Daoy (cell line): ENCODE results near the gene ASTN2. TPM values are rescaled to one million over a fixed set of nuclear protein-coding genes. Genes with fewer than 3 reads are reported as not detected.

Source experiments
- DNase-seq: peaks from one replicate; pipeline ENCODE4 v3.0.0-alpha.2; 2015; ENCODE audit warnings: low read depth
- total RNA-seq: library from RNA; depleted of rRNA; stranded (reverse); fragments of >200 nt; shearing (Covaris generic); gene quantifications from 2 replicates; pipeline ENCODE4 v1.2.3, GENCODE V29; 2014

The ASTN2 gene
- total RNA-seq, 1 experiment from 2014 or later: 5.7 TPM

- no peak for DNase-seq
Measured at GRCh38 chr9:116815835-116816234, 599.0 kb downstream of the ASTN2 start.

GRCh38 chr9:116813031-116813300 is 601.9 kb downstream of the ASTN2 start:
- DNase-seq: no peak

- peak; percentile 71 for DNase-seq
Measured at GRCh38 chr9:116812231-116813030, 602.4 kb downstream of the ASTN2 start.

- no peak for DNase-seq
Measured at GRCh38 chr9:116809656-116810055, 605.2 kb downstream of the ASTN2 start.

- peak; percentile 17 for DNase-seq
Measured at GRCh38 chr9:116806075-116806474, 608.8 kb downstream of the ASTN2 start.

GRCh38 chr9:116800885-116801284 is 614.0 kb downstream of the ASTN2 start:
- peak; percentile 5 for DNase-seq

- no peak for DNase-seq
Measured at GRCh38 chr9:116800074-116800473, 614.8 kb downstream of the ASTN2 start.

GRCh38 chr9:116798521-116798920 is 616.3 kb downstream of the ASTN2 start:
- no peak for DNase-seq

GRCh38 chr9:116797276-116797675 is 617.6 kb downstream of the ASTN2 start:
- no peak for DNase-seq

- no peak for DNase-seq
Measured at GRCh38 chr9:116796669-116797068, 618.2 kb downstream of the ASTN2 start.

GRCh38 chr9:116795821-116796220 is 619.0 kb downstream of the ASTN2 start:
- no peak for DNase-seq

GRCh38 chr9:116792271-116792670 is 622.6 kb downstream of the ASTN2 start:
- DNase-seq: no peak

GRCh38 chr9:116791326-116791725 is 623.5 kb downstream of the ASTN2 start:
- peak; percentile 7 for DNase-seq

GRCh38 chr9:116789081-116789480 is 625.8 kb downstream of the ASTN2 start:
- DNase-seq: no peak

- no peak for DNase-seq
Measured at GRCh38 chr9:116786737-116787136, 628.1 kb downstream of the ASTN2 start.

- no peak for DNase-seq
Measured at GRCh38 chr9:116777116-116777515, 637.7 kb downstream of the ASTN2 start.

- DNase-seq: no peak
Measured at GRCh38 chr9:116774421-116775180, 640.3 kb downstream of the ASTN2 start.

- no peak for DNase-seq
Measured at GRCh38 chr9:116767219-116767618, 647.6 kb downstream of the ASTN2 start.

GRCh38 chr9:116765011-116765410 is 649.8 kb downstream of the ASTN2 start:
- DNase-seq: no peak

- DNase-seq: no peak
Measured at GRCh38 chr9:116763770-116764169, 651.1 kb downstream of the ASTN2 start.

- DNase-seq: no peak
Measured at GRCh38 chr9:116760636-116761035, 654.2 kb downstream of the ASTN2 start.

- DNase-seq: no peak
Measured at GRCh38 chr9:116757030-116757429, 657.8 kb downstream of the ASTN2 start.

- DNase-seq: no peak
Measured at GRCh38 chr9:116753389-116753788, 661.5 kb downstream of the ASTN2 start.
